Measurements from ENCODE around the gene SH3D19. TPM values are rescaled to one million over a fixed set of nuclear protein-coding genes. Genes with fewer than 3 reads are reported as not detected.

Gene SH3D19, protein sequence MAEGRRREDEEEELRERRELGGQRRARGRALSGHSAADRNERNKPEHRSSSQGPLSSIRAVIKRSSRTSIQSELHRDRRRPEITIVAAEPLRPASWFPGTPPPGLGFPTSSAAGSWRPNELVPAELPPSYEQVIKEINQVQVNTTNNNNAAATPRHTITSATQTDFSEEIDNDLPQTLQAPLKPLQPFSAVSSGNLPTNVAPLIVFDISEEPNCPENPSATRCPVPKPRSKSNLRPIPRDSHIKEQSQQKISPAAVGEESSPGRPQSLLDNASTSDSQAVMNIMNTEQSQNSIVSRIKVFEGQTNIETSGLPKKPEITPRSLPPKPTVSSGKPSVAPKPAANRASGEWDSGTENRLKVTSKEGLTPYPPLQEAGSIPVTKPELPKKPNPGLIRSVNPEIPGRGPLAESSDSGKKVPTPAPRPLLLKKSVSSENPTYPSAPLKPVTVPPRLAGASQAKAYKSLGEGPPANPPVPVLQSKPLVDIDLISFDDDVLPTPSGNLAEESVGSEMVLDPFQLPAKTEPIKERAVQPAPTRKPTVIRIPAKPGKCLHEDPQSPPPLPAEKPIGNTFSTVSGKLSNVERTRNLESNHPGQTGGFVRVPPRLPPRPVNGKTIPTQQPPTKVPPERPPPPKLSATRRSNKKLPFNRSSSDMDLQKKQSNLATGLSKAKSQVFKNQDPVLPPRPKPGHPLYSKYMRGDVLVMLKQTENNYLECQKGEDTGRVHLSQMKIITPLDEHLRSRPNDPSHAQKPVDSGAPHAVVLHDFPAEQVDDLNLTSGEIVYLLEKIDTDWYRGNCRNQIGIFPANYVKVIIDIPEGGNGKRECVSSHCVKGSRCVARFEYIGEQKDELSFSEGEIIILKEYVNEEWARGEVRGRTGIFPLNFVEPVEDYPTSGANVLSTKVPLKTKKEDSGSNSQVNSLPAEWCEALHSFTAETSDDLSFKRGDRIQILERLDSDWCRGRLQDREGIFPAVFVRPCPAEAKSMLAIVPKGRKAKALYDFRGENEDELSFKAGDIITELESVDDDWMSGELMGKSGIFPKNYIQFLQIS
- total RNA-seq = 100 to 1,000 TPM in 9 of 10 donors, 10 to 100 TPM in 1; 97.4 to 175 (median 123) TPM
- 10 to 100 TPM; 32.4 to 71.8 TPM for polyA plus RNA-seq
- long read RNA-seq, donor 1, full-length matches to known transcripts = 12 of 82 reads
- long read RNA-seq, donor 1, partial matches to known transcripts = 35 of 82 reads
- long read RNA-seq, donor 1, other reads (novel, unspliced or antisense) = 35 of 82 reads
- long read RNA-seq, donor 2, full-length matches to known transcripts = 29 of 116 reads
- long read RNA-seq, donor 2, partial matches to known transcripts = 50 of 116 reads
- long read RNA-seq, donor 2, other reads (novel, unspliced or antisense) = 37 of 116 reads
- long read RNA-seq, donor 3, full-length matches to known transcripts = 5 of 106 reads
- long read RNA-seq, donor 3, partial matches to known transcripts = 86 of 106 reads
- long read RNA-seq, donor 3, other reads (novel, unspliced or antisense) = 15 of 106 reads

DNA sequence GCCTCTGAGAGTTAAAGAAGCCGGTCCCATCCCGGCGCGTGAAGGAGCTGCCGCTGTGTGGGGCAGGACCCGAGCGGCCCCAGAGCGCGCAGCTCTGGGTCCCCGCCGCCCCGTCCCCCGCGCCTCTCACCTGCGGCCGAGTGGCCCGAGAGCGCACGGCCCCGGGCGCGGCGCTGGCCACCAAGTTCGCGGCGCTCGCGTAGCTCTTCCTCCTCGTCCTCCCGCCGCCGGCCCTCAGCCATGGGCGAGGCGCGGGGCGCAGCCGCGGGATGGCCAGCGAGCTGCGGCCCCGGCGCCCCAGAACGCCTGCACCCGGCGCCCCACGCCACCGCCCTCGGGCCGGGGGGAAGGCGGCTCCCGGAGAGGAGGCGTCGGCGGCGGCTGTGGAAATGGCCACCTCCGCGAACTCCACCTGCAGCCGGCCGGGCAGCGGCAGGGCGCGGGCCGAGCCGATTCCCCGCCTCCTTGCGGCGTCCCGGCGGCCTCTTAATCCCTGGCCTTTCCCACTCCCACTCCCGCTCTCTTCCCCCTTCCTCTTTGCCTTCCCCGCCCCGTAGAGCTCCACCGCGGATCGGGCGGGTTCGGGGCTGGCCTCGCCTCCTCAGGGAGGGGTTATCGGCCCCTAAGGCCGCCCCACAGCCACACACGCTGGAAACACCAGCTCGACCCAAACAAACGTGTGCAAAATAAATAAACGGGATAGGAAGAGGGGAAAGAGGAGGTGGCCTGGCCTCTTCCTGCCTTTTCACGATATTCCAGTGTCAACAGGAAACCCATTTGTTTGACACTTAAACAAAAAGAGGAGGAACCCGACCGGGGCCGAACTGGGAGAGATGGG is at the start of gene SH3D19:
TSS of gene SH3D19 (minus strand) at position 495 of the 838 bp plus-strand sequence. CDS start at position 242, 253 bp downstream.
- Histone ChIP-seq H3K4me1 (peaks cover 4 to 42% (median 30%) of the 10 kb centered on the region in 9 donors), H3K27ac (peak within 1 kb of the TSS; percentile 81 to 98 (median 94)), H3K36me3 (no peaks in the 10 kb centered on the region), H3K9me3 (no peaks in the 10 kb centered on the region), H3K27me3 (peaks cover 0 to 35% (median 0%) of the 10 kb centered on the region in 7 donors), H3K4me3 (peak within 1 kb of the TSS; percentile 40 to 93 (median 80))
- TF ChIP-seq, protein P1, sequence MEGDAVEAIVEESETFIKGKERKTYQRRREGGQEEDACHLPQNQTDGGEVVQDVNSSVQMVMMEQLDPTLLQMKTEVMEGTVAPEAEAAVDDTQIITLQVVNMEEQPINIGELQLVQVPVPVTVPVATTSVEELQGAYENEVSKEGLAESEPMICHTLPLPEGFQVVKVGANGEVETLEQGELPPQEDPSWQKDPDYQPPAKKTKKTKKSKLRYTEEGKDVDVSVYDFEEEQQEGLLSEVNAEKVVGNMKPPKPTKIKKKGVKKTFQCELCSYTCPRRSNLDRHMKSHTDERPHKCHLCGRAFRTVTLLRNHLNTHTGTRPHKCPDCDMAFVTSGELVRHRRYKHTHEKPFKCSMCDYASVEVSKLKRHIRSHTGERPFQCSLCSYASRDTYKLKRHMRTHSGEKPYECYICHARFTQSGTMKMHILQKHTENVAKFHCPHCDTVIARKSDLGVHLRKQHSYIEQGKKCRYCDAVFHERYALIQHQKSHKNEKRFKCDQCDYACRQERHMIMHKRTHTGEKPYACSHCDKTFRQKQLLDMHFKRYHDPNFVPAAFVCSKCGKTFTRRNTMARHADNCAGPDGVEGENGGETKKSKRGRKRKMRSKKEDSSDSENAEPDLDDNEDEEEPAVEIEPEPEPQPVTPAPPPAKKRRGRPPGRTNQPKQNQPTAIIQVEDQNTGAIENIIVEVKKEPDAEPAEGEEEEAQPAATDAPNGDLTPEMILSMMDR (IDR thresholded peaks at IDR 0.05) = peak in 3 of 9 donors; percentile 25 to 39 (median 35)
- DNase-seq = peak; percentile 77 to 81
- WGBS, 2 donors = 0 to 1% methylated on average over 86 to 88 of the region's 88 CpGs
- intact Hi-C loops (cut with DNase I) = loop anchor here in 2 of 10 donors (2.0 to 10.0 kb wide), 3 partner anchors 37 to 121 kb away; no protein-coding TSS in a partner anchor
- ATAC-seq = peak; percentile 91 to 95 (median 92)

DNA sequence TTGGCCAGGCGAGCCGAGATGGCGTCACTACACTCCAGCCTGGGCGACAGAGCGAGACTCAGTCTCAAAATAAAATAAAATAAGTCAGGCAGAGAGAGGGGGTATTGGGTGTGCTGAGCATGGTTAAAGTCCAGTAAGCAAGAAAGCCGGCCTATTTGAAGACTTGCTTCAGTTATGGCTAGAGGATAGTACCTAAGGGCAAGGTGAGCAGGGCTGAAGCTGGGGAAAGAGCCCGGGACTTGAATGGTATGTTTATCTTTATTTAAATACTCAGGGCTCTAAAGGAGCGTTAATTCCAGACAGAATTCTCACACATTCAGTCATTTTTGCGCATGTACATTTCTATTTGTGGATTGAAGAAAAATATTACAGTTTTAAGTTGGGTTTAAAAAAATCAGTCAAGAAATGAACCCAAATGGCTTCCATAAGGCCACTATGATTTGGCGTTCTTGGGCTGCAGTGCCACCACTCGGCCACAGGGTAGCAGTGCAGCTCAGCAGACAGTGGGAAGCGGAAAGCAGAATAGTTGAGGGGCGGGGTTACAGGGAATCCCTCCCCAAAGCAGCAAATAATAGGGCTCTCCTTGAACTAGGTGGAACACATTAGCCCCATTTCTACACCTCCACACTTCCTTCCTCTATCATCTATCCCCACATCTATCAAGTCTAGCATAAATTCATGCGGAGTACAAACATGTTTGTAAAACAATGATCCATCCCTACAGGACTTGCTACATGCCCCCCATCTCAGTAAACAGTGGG is 37.2 kb upstream of the SH3D19 start:
- ATAC-seq (peak; percentile 88 to 98 (median 95)), DNase-seq (peak; percentile 80 to 84)

More for the DNA sequence above, 37.2 kb upstream of the SH3D19 start:
- peaks cover 0 to 2% (median 0%) of the 10 kb centered on the region in 9 donors for H3K4me1 ChIP-seq
- H3K36me3 ChIP-seq = no peaks in the 10 kb centered on the region
- H3K4me3 ChIP-seq = no peak overlapping the region
- no peak overlapping the region for H3K27ac ChIP-seq
- TF ChIP-seq, protein P1 (IDR thresholded peaks at IDR 0.05) = peak; percentile 91 to 99 (median 98)
- WGBS, 2 donors = 43 to 49% methylated on average over 13 to 14 of the region's 14 CpGs
- intact Hi-C loops (cut with DNase I) = loop anchor here in 7 of 10 donors (1.0 to 10.0 kb wide), 9 partner anchors 35 to 245 kb away; partner anchors contain the start of genes PRSS48 (in 4 of the 7) and SH3D19 (in 1 of the 7)
- no peaks in the 10 kb centered on the region for H3K27me3 ChIP-seq
- no peaks in the 10 kb centered on the region for H3K9me3 ChIP-seq

Data from heart right ventricle (tissue), 16 donors.